IPS DF 6.9 (cell line): Measurements from ENCODE around the gene TBC1D16.

Source experiments
- DNase-seq: peaks from one replicate; pipeline ENCODE4 v3.0.0-alpha.2; 2013; ENCODE audit warnings: low read depth, low spot score
- H3K27ac ChIP-seq: one replicate; pipeline ENCODE4 v1.5.1; 2013; ENCODE audit warnings: low read length, control low read depth
- H3K27me3 ChIP-seq: 2 replicates; pipeline ENCODE4 v1.6.1; 2013; ENCODE audit warnings: mild to moderate bottlenecking, low read length; ENCODE audit not compliant: control insufficient read depth, insufficient read depth
- H3K36me3 ChIP-seq: 2 replicates; pipeline ENCODE4 v1.6.1; 2013; ENCODE audit warnings: low read length; ENCODE audit not compliant: control insufficient read depth, insufficient read depth
- H3K4me1 ChIP-seq: 2 replicates; pipeline ENCODE4 v1.6.1; 2013; ENCODE audit warnings: low read length; ENCODE audit not compliant: control insufficient read depth, insufficient read depth
- H3K4me3 ChIP-seq: 2 replicates; pipeline ENCODE4 v1.5.1; 2013; ENCODE audit warnings: mild to moderate bottlenecking, low read length
- H3K9me3 ChIP-seq: 2 replicates; pipeline ENCODE4 v1.6.1; 2013; ENCODE audit warnings: low read length, inconsistent platforms; ENCODE audit not compliant: control insufficient read depth, insufficient read depth
- WGBS: extraction: QIAGEN DNeasy Blood & Tissue Kit; methylation state at CpG from one replicate; pipeline ENCODE4 v1.1.7; 2013; ENCODE audit warnings: mixed read lengths, missing lambda C conversion rate; ENCODE audit not compliant: insufficient read length, insufficient coverage; 5-methylcytosine and 5-hydroxymethylcytosine counted together

Gene TBC1D16

GRCh38 chr17:79942591-79943346 lies 92.9 kb downstream of the TBC1D16 start:
- H3K36me3 ChIP-seq, result peaks cover 47% of the 10 kb centered on the region
- no peaks in the 10 kb centered on the region for H3K9me3 ChIP-seq
- no CpG with 5 or more reads among the region's 35 CpGs for WGBS
- no peak overlapping the region for H3K4me3 ChIP-seq
- peaks cover 2% of the 10 kb centered on the region; the same call in 1 of the 2 replicates for H3K4me1 ChIP-seq
- H3K27me3 ChIP-seq, result no peaks in the 10 kb centered on the region
- DNase-seq, result no peak
- no peak overlapping the region for H3K27ac ChIP-seq

- Histone ChIP-seq H3K4me1 (peaks cover 2% of the 10 kb centered on the region; the same call in 1 of the 2 replicates), H3K4me3 (no peak overlapping the region), H3K27ac (no peak overlapping the region), H3K27me3 (no peaks in the 10 kb centered on the region), H3K9me3 (no peaks in the 10 kb centered on the region), H3K36me3 (peaks cover 44% of the 10 kb centered on the region)
- no CpG with 5 or more reads among the region's 22 CpGs for WGBS
- no peak for DNase-seq
These were observed 93.7 kb downstream of the TBC1D16 start for GRCh38 chr17:79942011-79942405.

- peaks cover 2% of the 10 kb centered on the region; the same call in 1 of the 2 replicates for H3K4me1 ChIP-seq
- H3K27me3 ChIP-seq, result no peaks in the 10 kb centered on the region
- H3K27ac ChIP-seq, result no peak overlapping the region
- WGBS, result no CpG with 5 or more reads among the region's 28 CpGs
- DNase-seq, result no peak
- H3K9me3 ChIP-seq, result no peaks in the 10 kb centered on the region
- peaks cover 39% of the 10 kb centered on the region for H3K36me3 ChIP-seq
- no peak overlapping the region for H3K4me3 ChIP-seq
These were observed 94.3 kb downstream of the TBC1D16 start for GRCh38 chr17:79941088-79942010.

- WGBS, result no CpG with 5 or more reads among the region's 31 CpGs
- Histone ChIP-seq H3K36me3 (peaks cover 38% of the 10 kb centered on the region), H3K27ac (no peak overlapping the region), H3K9me3 (no peaks in the 10 kb centered on the region), H3K4me3 (no peak overlapping the region), H3K4me1 (peaks cover 2% of the 10 kb centered on the region; the same call in 1 of the 2 replicates), H3K27me3 (no peaks in the 10 kb centered on the region)
- no peak for DNase-seq
These were observed 95.1 kb downstream of the TBC1D16 start for GRCh38 chr17:79940459-79941087.

- DNase-seq, result no peak
- H3K27me3 ChIP-seq, result no peaks in the 10 kb centered on the region
- H3K36me3 ChIP-seq, result peaks cover 31% of the 10 kb centered on the region
- H3K4me1 ChIP-seq, result peaks cover 5% of the 10 kb centered on the region; the same call in 1 of the 2 replicates
- WGBS, result no CpG with 5 or more reads among the region's 25 CpGs
- H3K4me3 ChIP-seq, result no peak overlapping the region
- no peaks in the 10 kb centered on the region for H3K9me3 ChIP-seq
- H3K27ac ChIP-seq, result no peak overlapping the region
These were observed 95.8 kb downstream of the TBC1D16 start for GRCh38 chr17:79939755-79940458.

GRCh38 chr17:79939094-79939435 lies 96.6 kb downstream of the TBC1D16 start:
- H3K27ac ChIP-seq, result no peak overlapping the region
- H3K36me3 ChIP-seq, result peaks cover 24% of the 10 kb centered on the region
- no peaks in the 10 kb centered on the region for H3K27me3 ChIP-seq
- DNase-seq, result no peak
- no CpG with 5 or more reads among the region's 7 CpGs for WGBS
- H3K4me1 ChIP-seq, result peaks cover 5% of the 10 kb centered on the region; the same call in 1 of the 2 replicates
- H3K9me3 ChIP-seq, result no peaks in the 10 kb centered on the region
- H3K4me3 ChIP-seq, result no peak overlapping the region

GRCh38 chr17:79938336-79939093 lies 97.2 kb downstream of the TBC1D16 start:
- WGBS, result no CpG with 5 or more reads among the region's 13 CpGs
- DNase-seq, result no peak
- H3K4me3 ChIP-seq, result no peak overlapping the region
- H3K27me3 ChIP-seq, result no peaks in the 10 kb centered on the region
- H3K27ac ChIP-seq, result no peak overlapping the region
- peaks cover 18% of the 10 kb centered on the region for H3K36me3 ChIP-seq
- H3K9me3 ChIP-seq, result no peaks in the 10 kb centered on the region
- peaks cover 7% of the 10 kb centered on the region for H3K4me1 ChIP-seq

- Histone ChIP-seq H3K27me3 (no peaks in the 10 kb centered on the region), H3K4me3 (no peak overlapping the region), H3K4me1 (peaks cover 7% of the 10 kb centered on the region), H3K9me3 (no peaks in the 10 kb centered on the region), H3K36me3 (peaks cover 12% of the 10 kb centered on the region), H3K27ac (no peak overlapping the region)
- no peak for DNase-seq
- WGBS, result no CpG with 5 or more reads among the region's 37 CpGs
These were observed 98.0 kb downstream of the TBC1D16 start for GRCh38 chr17:79937391-79938335.
